Gastrocnemius medialis (tissue), 4 donors: ENCODE measurements around the gene ELF4.

Source experiments
- CTCF ChIP-seq, 5 experiments: fragments of 450-650 bp in 3 of 5; fragments of 200-600 bp in 2 of 5; sonication (generic) in 2 of 5; IDR thresholded peaks in 4 of 5; conservative IDR thresholded peaks in 1 of 5; 1 replicate in 4 of 5; 2 replicates in 1 of 5; pipeline ENCODE4 v1.5.1; 2016 to 2019; ENCODE audit warnings: antibody characterized with exemption in 5 of 5, mild to moderate bottlenecking in 3 of 5, moderate library complexity in 3 of 5
- POLR2A ChIP-seq, 2 donors: fragments of 450-650 bp; IDR thresholded peaks; one replicate each; pipeline ENCODE4 v1.6.1; 2017; ENCODE audit warnings: antibody characterized with exemption in 2 of 2, mild to moderate bottlenecking in 2 of 2, moderate library complexity in 2 of 2

GRCh38 chrX:130075777-130076176, 34.5 kb downstream of the ELF4 start:
- TF ChIP-seq CTCF (IDR thresholded peaks at IDR 0.05 in 4 of 5, conservative IDR thresholded peaks at IDR 0.05 in 1 of 5) (no peak), POLR2A (IDR thresholded peaks at IDR 0.05) (no peak)
